Stomach smooth muscle (tissue), 2 donors: ENCODE results near the gene VPS33B.

Experiments used
- H3K27ac ChIP-seq: one replicate; pipeline ENCODE4 v1.7.0; 2013; ENCODE audit warnings: mild to moderate bottlenecking, low read length, inconsistent platforms
- H3K27me3 ChIP-seq, 2 donors: one replicate each; pipeline ENCODE4 v1.7.0; 2013; ENCODE audit warnings: low read length in 2 of 2; ENCODE audit not compliant: insufficient read depth in 2 of 2, control insufficient read depth in 1 of 2
- H3K36me3 ChIP-seq, 2 donors: one replicate each; pipeline ENCODE4 v1.7.0; 2013; ENCODE audit warnings: low read length in 2 of 2; ENCODE audit not compliant: control insufficient read depth in 2 of 2, insufficient read depth in 2 of 2
- H3K4me1 ChIP-seq: one replicate; pipeline ENCODE4 v1.7.0; 2013; ENCODE audit warnings: low read length; ENCODE audit not compliant: control insufficient read depth, insufficient read depth
- H3K4me3 ChIP-seq, 2 donors: one replicate each; pipeline ENCODE4 v1.7.0; 2013; ENCODE audit warnings: low read length in 2 of 2
- H3K9ac ChIP-seq, 2 donors: one replicate each; pipeline ENCODE4 v1.7.0; 2013; ENCODE audit warnings: low read length in 2 of 2, mild to moderate bottlenecking in 1 of 2
- H3K9me3 ChIP-seq, 2 donors: one replicate each; pipeline ENCODE4 v1.7.0; 2013; ENCODE audit warnings: low read length in 2 of 2; ENCODE audit not compliant: control insufficient read depth in 2 of 2
- donor health status: healthy.
- donor health status: Pancreatic carcinoma.

VPS33B gene

DNA sequence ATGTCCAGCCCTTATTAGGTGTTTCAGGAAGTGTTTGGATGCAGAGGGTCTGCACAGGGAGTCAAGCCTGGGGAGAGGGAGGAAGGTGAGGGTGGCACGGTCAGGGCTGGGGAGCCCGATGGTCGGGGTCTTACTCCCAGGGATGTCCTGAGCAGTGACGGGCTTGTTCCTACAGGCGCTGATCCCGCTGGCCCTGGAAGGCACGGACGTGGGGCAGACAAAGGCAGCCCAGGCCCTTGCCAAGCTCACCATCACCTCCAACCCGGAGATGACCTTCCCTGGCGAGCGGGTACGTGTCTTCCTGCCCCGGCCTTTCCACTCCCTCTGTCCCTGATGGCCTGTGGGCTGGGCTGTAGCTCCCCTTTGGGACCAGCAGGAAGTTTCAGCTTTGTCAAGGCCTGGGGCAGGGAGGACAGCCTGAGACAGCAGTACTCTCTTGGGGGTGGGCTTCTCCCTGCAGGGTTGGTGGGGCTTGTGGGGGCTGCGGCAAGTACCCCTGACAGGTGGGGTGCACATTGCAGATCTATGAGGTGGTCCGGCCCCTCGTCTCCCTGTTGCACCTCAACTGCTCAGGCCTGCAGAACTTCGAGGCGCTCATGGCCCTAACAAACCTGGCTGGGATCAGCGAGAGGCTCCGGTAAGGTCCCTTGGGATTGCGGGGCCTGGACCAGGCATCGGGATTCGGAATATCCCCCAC lies 72.3 kb downstream of the VPS33B start:
- Histone ChIP-seq H3K9me3 (no peaks in the 10 kb centered on the region), H3K27ac (no peak overlapping the region), H3K9ac (no peak overlapping the region), H3K27me3 (no peaks in the 10 kb centered on the region), H3K4me1 (peaks cover 3% of the 10 kb centered on the region), H3K4me3 (no peak overlapping the region), H3K36me3 (peaks cover 42 to 56% of the 10 kb centered on the region in 2 donors)
